ENCODE results near the gene SMURF1.

GRCh38 chr7:99188221-99188620 lies 44.3 kb upstream of the SMURF1 start:
- TF ChIP-seq, protein P1, sequence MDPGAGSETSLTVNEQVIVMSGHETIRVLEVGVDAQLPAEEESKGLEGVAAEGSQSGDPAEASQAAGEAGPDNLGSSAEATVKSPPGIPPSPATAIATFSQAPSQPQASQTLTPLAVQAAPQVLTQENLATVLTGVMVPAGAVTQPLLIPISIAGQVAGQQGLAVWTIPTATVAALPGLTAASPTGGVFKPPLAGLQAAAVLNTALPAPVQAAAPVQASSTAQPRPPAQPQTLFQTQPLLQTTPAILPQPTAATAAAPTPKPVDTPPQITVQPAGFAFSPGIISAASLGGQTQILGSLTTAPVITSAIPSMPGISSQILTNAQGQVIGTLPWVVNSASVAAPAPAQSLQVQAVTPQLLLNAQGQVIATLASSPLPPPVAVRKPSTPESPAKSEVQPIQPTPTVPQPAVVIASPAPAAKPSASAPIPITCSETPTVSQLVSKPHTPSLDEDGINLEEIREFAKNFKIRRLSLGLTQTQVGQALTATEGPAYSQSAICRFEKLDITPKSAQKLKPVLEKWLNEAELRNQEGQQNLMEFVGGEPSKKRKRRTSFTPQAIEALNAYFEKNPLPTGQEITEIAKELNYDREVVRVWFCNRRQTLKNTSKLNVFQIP (CRISPR knock-in tag; IDR thresholded peaks at IDR 0.05; ENCODE audit: borderline replicate concordance, low read depth) = no peak
- TF ChIP-seq, protein P2, sequence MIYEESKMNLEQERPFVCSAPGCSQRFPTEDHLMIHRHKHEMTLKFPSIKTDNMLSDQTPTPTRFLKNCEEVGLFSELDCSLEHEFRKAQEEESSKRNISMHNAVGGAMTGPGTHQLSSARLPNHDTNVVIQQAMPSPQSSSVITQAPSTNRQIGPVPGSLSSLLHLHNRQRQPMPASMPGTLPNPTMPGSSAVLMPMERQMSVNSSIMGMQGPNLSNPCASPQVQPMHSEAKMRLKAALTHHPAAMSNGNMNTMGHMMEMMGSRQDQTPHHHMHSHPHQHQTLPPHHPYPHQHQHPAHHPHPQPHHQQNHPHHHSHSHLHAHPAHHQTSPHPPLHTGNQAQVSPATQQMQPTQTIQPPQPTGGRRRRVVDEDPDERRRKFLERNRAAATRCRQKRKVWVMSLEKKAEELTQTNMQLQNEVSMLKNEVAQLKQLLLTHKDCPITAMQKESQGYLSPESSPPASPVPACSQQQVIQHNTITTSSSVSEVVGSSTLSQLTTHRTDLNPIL (CRISPR knock-in tag; IDR thresholded peaks at IDR 0.05; ENCODE audit: low read depth) = no peak
- TF ChIP-seq GLIS3 (CRISPR knock-in tag; IDR thresholded peaks at IDR 0.05) (no peak), ESRRG (CRISPR knock-in tag; IDR thresholded peaks at IDR 0.05) (no peak)
